Neural cell (in vitro differentiated cells): ENCODE measurements around the gene PAK5.

ENCODE experiments used
- EP300 ChIP-seq: fragments of 450-650 bp; conservative IDR thresholded peaks from 2 replicates; pipeline ENCODE4 v1.6.1; 2014; ENCODE audit warnings: antibody characterized with exemption, mild to moderate bottlenecking, moderate library complexity; ENCODE audit not compliant: poor library complexity, severe bottlenecking
- EZH2 ChIP-seq: fragments of 200-600, 300-800 bp; shearing (Covaris generic), sonication (generic); IDR thresholded peaks from 2 replicates; pipeline ENCODE4 v1.6.1; 2014; ENCODE audit warnings: antibody characterized with exemption, low read length, borderline replicate concordance, mild to moderate bottlenecking; ENCODE audit not compliant: insufficient read depth, poor library complexity, severe bottlenecking
- POLR2AphosphoS5 ChIP-seq: IDR thresholded peaks from 2 replicates; pipeline ENCODE4 v1.6.1; 2012
- TF ChIP-seq, protein P1 (sequence below): fragments of 450-650 bp; IDR thresholded peaks from 2 replicates; pipeline ENCODE4 v1.5.1; 2014; ENCODE audit warnings: antibody characterized with exemption, mild to moderate bottlenecking, moderate library complexity; ENCODE audit not compliant: poor library complexity, severe bottlenecking

DNA sequence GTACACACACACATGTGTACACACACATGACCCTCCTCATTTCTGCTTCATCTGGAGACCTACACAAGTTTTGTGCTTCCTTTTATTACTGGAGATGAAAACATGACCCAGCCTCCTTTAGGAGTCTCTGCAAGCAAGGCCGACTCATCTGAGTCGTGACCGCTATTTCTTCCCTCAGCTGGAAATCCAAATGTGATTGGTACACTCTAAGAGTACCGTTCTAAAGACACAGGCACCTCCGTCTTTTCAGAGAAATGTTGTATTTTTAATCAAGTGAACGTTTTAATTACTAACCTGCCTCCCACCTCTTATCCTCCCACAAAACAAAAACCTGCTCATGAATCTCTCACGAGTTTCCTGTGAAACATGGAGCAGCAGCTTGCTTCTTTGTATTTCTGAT lies 261.5 kb downstream of the PAK5 start:
- TF ChIP-seq, protein P1, sequence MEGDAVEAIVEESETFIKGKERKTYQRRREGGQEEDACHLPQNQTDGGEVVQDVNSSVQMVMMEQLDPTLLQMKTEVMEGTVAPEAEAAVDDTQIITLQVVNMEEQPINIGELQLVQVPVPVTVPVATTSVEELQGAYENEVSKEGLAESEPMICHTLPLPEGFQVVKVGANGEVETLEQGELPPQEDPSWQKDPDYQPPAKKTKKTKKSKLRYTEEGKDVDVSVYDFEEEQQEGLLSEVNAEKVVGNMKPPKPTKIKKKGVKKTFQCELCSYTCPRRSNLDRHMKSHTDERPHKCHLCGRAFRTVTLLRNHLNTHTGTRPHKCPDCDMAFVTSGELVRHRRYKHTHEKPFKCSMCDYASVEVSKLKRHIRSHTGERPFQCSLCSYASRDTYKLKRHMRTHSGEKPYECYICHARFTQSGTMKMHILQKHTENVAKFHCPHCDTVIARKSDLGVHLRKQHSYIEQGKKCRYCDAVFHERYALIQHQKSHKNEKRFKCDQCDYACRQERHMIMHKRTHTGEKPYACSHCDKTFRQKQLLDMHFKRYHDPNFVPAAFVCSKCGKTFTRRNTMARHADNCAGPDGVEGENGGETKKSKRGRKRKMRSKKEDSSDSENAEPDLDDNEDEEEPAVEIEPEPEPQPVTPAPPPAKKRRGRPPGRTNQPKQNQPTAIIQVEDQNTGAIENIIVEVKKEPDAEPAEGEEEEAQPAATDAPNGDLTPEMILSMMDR = no peak
- no peak for TF ChIP-seq EZH2
- no peak for TF ChIP-seq EP300
- no peak for TF ChIP-seq POLR2AphosphoS5
